GM18858 (cell line): ENCODE results near the gene UBE3D.

ENCODE experiments used
- ATAC-seq: cut with Tn5 transposase; IDR thresholded peaks from one replicate; pipeline ENCODE4 v1.9.1; 2021; ENCODE audit not compliant: unreplicated experiment

UBE3D gene

GRCh38 chr6:83065511-83066192 lies at the start of gene UBE3D:
Gene UBE3D (minus strand): TSS chr6:83065841. CDS start chr6:83065718, 123 bp downstream.
- ATAC-seq: peak; percentile 55

GRCh38 chr6:83114164-83114563 lies 48.5 kb upstream of the UBE3D start:
- no peak for ATAC-seq

- ATAC-seq: no peak
Measured at GRCh38 chr6:83113258-83113657, 47.6 kb upstream of the UBE3D start.

GRCh38 chr6:83108378-83108777 lies 42.7 kb upstream of the UBE3D start:
- no peak for ATAC-seq

- no peak for ATAC-seq
Measured at GRCh38 chr6:83098589-83098988, 32.9 kb upstream of the UBE3D start.

- ATAC-seq: no peak
Measured at GRCh38 chr6:83097675-83098074, 32.0 kb upstream of the UBE3D start.

- no peak for ATAC-seq
Measured at GRCh38 chr6:83097204-83097603, 31.6 kb upstream of the UBE3D start.

GRCh38 chr6:83096791-83097190 lies 31.1 kb upstream of the UBE3D start:
- no peak for ATAC-seq

GRCh38 chr6:83092756-83093399 lies 27.2 kb upstream of the UBE3D start:
- ATAC-seq: no peak

GRCh38 chr6:83086751-83087150 lies 21.1 kb upstream of the UBE3D start:
- peak; percentile 99 for ATAC-seq

GRCh38 chr6:83083476-83083875 lies 17.8 kb upstream of the UBE3D start:
- no peak for ATAC-seq

- ATAC-seq: no peak
Measured at GRCh38 chr6:83073615-83074014, 8.0 kb upstream of the UBE3D start.

- ATAC-seq: no peak
Measured at GRCh38 chr6:83072726-83073125, 7.1 kb upstream of the UBE3D start.

GRCh38 chr6:83071707-83072106 lies 6.1 kb upstream of the UBE3D start:
- ATAC-seq: no peak

- ATAC-seq: peak; percentile 70
Measured at GRCh38 chr6:83071023-83071422, 5.4 kb upstream of the UBE3D start.

GRCh38 chr6:83069633-83070032 lies 4.0 kb upstream of the UBE3D start:
- ATAC-seq: no peak

- no peak for ATAC-seq
Measured at GRCh38 chr6:83068616-83069015, 3.0 kb upstream of the UBE3D start.

GRCh38 chr6:83067448-83068439 lies 2.1 kb upstream of the UBE3D start, which contains the start of gene DOP1A:
Gene DOP1A (plus strand): TSS chr6:83067671. CDS start chr6:83096978, 29,307 bp downstream.
- peak; percentile 67 for ATAC-seq

GRCh38 chr6:83062225-83062624 lies 3.4 kb downstream of the UBE3D start:
- ATAC-seq: no peak

- ATAC-seq: no peak
Measured at GRCh38 chr6:83061190-83061589, 4.5 kb downstream of the UBE3D start.

- peak; percentile 69 for ATAC-seq
Measured at GRCh38 chr6:83057705-83058321, 7.8 kb downstream of the UBE3D start.
